Natural killer cell treated with Interleukin-12 subunit alpha and Interleukin-12 subunit beta and Interleukin-15 and Interleukin-18, amount 100 ng/mL, for 72 hours (primary cell): ENCODE data around the gene OR4D1. TPM values are rescaled to one million over a fixed set of nuclear protein-coding genes. Genes with fewer than 3 reads are reported as not detected.

Experiments used
- ATAC-seq, 2 donors: fragments of 150-1000 bp; cut with Tn5 transposase in 1 of 2; sonication (Bioruptor Pico), chemical (Tn5 transposase) in 1 of 2; 2 replicates each; pipeline ENCODE4 v1.10.0; 2021
- DNase-seq: peaks from one replicate; pipeline ENCODE4 v3.0.0; 2022; ENCODE audit warnings: low spot score
- H3K27ac Mint-ChIP-seq, 2 donors: 1 replicate in 1 of 2; 2 replicates in 1 of 2; pipeline ENCODE4 v1.8.0; 2022; ENCODE audit warnings: mixed read lengths in 2 of 2, mild to moderate bottlenecking in 1 of 2, moderate library complexity in 1 of 2
- H3K27me3 Mint-ChIP-seq, 2 donors: 1 replicate in 1 of 2; 2 replicates in 1 of 2; pipeline ENCODE4 v1.8.0; 2022; ENCODE audit warnings: mixed read lengths in 2 of 2
- H3K36me3 Mint-ChIP-seq: one replicate; pipeline ENCODE4 v1.8.0; 2022; ENCODE audit warnings: mixed read lengths
- H3K4me1 Mint-ChIP-seq, 2 donors: 1 replicate in 1 of 2; 2 replicates in 1 of 2; pipeline ENCODE4 v1.8.0; 2022; ENCODE audit warnings: low read depth in 2 of 2, mixed read lengths in 2 of 2, mild to moderate bottlenecking in 1 of 2
- H3K4me3 Mint-ChIP-seq: one replicate; pipeline ENCODE4 v1.8.0; 2022; ENCODE audit warnings: mixed read lengths
- H3K9me3 Mint-ChIP-seq: 2 replicates; pipeline ENCODE4 v1.8.0; 2022; ENCODE audit warnings: mixed read lengths
- total RNA-seq, 2 donors: library from RNA; stranded (reverse); gene quantifications; one replicate each; pipeline ENCODE4 v1.2.3, GENCODE V29; 2022

OR4D1 gene
- total RNA-seq, 2 donors from 2014 or later = 0.25 TPM; not detected in 1

DNA sequence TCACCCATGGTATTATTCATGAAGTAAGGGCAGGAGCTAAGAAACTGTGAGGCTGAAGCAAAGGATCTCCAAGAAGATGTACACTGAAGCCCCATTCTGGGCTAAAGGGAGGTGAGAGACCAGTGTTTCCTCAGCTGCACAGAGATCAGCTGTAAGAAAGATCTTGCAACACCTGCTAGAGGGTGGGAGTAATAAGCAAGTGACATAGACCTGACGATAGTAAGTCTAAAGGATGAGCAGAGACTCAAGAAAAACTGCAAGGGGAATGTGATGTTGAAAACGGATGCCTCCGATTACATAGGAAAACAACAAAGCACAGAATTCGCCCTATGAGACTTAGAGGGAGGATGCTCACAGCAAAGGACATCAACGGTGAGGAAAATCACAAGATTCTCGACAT, 18.5 kb downstream of the OR4D1 start, which contains the start of gene OR4D2:
TSS of gene OR4D2 (plus strand) at position 301 of the 400 bp plus-strand sequence. CDS start 2,674 bp downstream, outside the sequence.
- no peaks in the 10 kb centered on the region for H3K36me3 Mint-ChIP-seq
- peak within 1 kb of the TSS in 1 of 2 donors; percentile 58 for H3K27ac Mint-ChIP-seq
- DNase-seq (no peak), ATAC-seq (no peak)
- peaks cover 17 to 32% of the 10 kb centered on the region in 2 donors for H3K4me1 Mint-ChIP-seq
- H3K27me3 Mint-ChIP-seq = peaks cover 0 to 2% of the 10 kb centered on the region in 2 donors
- no peaks in the 10 kb centered on the region for H3K9me3 Mint-ChIP-seq
- H3K4me3 Mint-ChIP-seq = no peak within 1 kb of the TSS

DNA sequence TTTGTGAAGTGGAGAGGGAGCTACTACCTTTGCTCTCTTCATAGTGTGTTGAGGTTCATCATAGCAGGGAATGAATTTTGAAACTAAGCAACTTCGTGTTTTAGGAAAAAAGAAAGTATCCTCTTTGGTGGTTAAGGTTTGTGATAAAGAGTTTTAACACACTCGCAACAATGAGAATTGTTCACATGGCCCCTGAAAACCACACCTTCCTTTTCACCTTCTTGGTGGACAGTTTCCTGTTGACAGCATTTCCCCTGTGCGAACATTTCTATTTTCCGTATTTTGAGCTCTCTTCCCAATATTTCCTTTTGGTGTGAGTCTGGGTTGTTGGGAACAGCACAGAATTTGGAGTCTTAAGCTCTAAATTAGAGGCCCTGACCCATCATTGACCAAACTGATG, 22.4 kb downstream of the OR4D1 start:
- Mint-ChIP-seq H3K4me3 (peak overlapping the region; percentile 13), H3K4me1 (peaks cover 24 to 40% of the 10 kb centered on the region in 2 donors), H3K36me3 (no peaks in the 10 kb centered on the region), H3K27me3 (peaks cover 3 to 9% of the 10 kb centered on the region in 2 donors), H3K27ac (peak overlapping the region in 1 of 2 donors; percentile 64), H3K9me3 (no peaks in the 10 kb centered on the region)
- no peak for ATAC-seq
- no peak for DNase-seq

DNA sequence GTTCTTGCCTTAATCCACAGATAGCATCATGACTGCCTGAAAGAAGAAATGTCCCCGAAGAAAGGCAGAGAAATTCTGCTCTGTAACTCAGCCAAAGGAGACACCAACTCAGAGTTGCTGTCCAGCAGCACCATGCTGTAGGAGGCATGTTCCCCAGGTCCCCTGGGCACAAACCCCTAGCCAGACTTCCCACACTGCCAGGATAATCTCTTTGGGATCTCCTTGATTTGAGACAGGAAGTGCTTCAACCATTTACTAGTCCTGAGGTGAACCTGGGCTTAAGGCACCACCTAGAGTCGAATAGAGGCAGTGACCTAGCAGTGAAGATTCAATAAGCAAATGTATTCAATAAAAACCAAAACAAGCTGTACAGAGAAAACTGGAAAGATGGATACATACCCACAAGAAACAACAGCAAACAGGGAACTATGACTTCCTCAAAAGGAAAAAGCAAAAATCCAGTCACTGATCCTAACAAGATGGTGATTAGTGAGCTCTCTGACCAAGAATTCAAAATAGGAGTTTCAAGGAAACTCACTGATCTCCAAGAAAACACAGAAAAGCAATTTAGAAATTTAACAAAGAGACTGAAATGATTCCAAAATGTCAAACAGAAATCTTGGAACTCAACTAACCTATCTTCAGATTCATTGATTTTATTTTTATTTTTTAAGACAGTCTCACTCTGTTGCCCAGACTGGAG, 24.3 kb downstream of the OR4D1 start:
- Mint-ChIP-seq H3K4me1 (peaks cover 24 to 35% of the 10 kb centered on the region in 2 donors), H3K36me3 (no peaks in the 10 kb centered on the region), H3K9me3 (no peaks in the 10 kb centered on the region), H3K4me3 (no peak overlapping the region), H3K27ac (peak overlapping the region in 1 of 2 donors; percentile 75), H3K27me3 (peaks cover 6 to 20% of the 10 kb centered on the region in 2 donors)
- DNase-seq = no peak
- ATAC-seq = peak; percentile 52 to 66

DNA sequence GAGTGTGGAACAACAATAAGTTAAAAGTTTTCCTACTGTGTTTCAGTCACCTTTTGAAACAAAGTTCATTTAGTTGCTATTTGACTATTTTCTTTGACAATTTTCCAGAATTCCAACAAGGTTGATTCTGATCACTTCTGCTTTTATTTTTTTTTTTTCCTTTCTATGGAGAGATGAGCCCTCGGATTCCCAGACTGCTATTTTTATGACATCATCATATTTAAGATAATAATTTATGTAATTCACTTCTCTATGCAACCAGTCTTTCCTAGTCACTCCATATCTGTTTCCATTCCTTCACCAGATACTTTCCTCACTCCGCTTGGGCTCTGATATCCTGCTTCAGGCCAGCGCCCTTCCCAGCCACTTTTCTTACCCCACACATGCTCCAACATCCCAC, 26.7 kb downstream of the OR4D1 start:
- no peak for ATAC-seq
- Mint-ChIP-seq H3K27ac (no peak overlapping the region), H3K27me3 (peaks cover 6 to 20% of the 10 kb centered on the region in 2 donors), H3K36me3 (no peaks in the 10 kb centered on the region), H3K4me1 (peaks cover 18 to 26% of the 10 kb centered on the region in 2 donors), H3K9me3 (no peaks in the 10 kb centered on the region), H3K4me3 (no peak overlapping the region)
- DNase-seq = no peak

DNA sequence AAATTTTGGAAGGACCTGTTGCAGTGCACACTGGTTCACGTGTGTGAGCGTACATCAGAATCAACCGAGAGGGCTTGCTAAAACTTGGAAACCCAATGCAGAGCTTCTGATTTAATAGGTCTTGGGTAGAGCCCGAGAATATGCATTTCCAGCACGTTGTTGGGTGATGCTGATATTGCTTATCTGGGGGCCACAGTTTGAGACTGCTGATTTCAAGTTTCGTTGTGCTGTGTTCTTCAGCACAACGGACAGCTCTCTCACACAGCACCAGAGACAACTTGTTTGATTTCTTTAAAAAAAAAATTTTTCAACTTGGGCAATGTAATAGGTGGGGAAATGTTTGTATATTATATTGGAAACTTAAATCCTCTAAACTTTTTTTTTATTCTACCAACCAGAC, 28.0 kb downstream of the OR4D1 start:
- Mint-ChIP-seq H3K36me3 (no peaks in the 10 kb centered on the region), H3K27ac (no peak overlapping the region), H3K4me3 (no peak overlapping the region), H3K27me3 (peaks cover 6 to 20% of the 10 kb centered on the region in 2 donors), H3K9me3 (no peaks in the 10 kb centered on the region), H3K4me1 (peaks cover 7 to 16% of the 10 kb centered on the region in 2 donors)
- no peak for ATAC-seq
- no peak for DNase-seq

DNA sequence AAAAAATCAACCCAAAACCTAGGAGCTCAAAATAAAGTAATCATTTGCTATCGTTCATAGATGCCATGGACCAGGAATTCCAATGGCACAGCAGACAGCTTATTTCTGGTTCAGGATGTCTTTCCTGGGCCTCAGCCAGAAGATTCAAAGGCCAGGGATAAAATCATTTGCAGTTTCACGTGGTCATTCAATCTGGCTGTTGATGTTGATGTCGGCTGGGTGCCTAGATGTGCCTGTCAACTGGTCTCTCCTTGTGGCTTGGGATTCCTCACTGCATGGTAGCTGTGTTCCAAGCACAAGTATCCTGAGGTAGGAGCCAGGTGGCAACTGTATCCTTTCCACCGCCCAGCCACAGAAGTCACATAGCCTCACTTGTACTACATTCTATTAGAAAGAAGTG, 33.6 kb downstream of the OR4D1 start:
- ATAC-seq (no peak), DNase-seq (no peak)
- no peaks in the 10 kb centered on the region for H3K36me3 Mint-ChIP-seq
- H3K4me1 Mint-ChIP-seq = peaks cover 3 to 8% of the 10 kb centered on the region in 2 donors
- H3K27ac Mint-ChIP-seq = no peak overlapping the region
- peaks cover 3 to 7% of the 10 kb centered on the region in 2 donors for H3K27me3 Mint-ChIP-seq
- H3K4me3 Mint-ChIP-seq = no peak overlapping the region
- H3K9me3 Mint-ChIP-seq = no peaks in the 10 kb centered on the region

DNA sequence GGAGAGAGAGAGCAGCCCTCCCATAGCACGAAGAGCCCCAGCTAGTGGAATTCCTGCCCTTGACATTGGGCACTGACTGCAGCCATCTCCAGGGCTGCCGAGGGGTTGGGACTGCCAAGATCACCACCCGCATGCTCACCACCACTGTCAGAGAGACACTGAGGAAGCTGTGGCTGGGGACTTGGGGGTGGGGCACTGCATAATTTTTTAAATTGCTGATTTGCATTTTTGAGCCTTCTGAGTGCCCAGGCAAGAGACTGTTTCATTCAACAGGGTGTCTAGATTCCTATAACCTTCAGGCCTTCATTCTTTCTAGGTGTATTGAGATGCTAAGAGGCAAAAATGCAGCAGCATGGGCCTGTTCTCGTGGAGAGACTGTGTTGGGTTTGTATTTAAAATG, 35.3 kb downstream of the OR4D1 start:
- H3K4me3 Mint-ChIP-seq = no peak overlapping the region
- H3K36me3 Mint-ChIP-seq = no peaks in the 10 kb centered on the region
- no peaks in the 10 kb centered on the region for H3K9me3 Mint-ChIP-seq
- H3K27me3 Mint-ChIP-seq = peaks cover 7 to 8% of the 10 kb centered on the region in 2 donors
- peaks cover 3 to 8% of the 10 kb centered on the region in 2 donors for H3K4me1 Mint-ChIP-seq
- DNase-seq = no peak
- ATAC-seq = no peak
- H3K27ac Mint-ChIP-seq = no peak overlapping the region

DNA sequence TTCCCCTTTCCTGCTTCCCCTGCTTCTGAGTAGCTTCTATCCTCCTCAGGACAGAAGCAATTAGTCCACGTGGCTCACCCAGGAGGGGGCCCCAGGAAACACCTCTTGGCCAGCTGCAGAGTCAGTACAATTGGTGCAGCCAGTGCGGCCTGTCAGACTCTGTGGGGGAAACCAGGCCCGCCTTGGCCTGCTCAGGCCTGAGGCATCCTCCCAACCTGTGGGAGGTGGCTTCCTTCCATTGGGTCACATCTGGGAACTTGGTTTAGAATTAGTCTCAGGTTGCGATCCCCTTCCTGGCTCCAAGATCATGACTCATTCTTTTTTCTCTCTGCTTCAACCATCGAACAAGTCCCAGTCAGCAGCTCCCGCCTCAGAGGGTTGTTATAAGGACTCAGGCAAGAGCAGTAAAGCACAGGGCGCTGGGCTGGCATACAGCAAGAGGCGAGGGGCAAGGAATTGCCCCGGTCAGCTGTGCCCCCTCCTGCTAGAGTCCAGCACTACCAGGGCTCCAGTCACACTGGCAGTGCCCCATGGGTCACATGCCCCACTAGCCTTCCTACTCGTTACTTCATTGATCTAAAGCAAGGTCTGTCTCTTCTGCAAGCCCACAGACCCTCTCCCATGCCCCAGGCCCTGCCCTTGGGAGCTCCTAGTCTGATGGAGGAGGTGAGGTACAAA, 36.3 kb downstream of the OR4D1 start:
- H3K27me3 Mint-ChIP-seq = peaks cover 7 to 8% of the 10 kb centered on the region in 2 donors
- no peaks in the 10 kb centered on the region for H3K36me3 Mint-ChIP-seq
- peaks cover under 1 to 8% of the 10 kb centered on the region in 2 donors for H3K4me1 Mint-ChIP-seq
- ATAC-seq = peak in 1 of 2 donors; percentile 31
- H3K9me3 Mint-ChIP-seq = no peaks in the 10 kb centered on the region
- H3K4me3 Mint-ChIP-seq = no peak overlapping the region
- DNase-seq = no peak
- no peak overlapping the region for H3K27ac Mint-ChIP-seq

DNA sequence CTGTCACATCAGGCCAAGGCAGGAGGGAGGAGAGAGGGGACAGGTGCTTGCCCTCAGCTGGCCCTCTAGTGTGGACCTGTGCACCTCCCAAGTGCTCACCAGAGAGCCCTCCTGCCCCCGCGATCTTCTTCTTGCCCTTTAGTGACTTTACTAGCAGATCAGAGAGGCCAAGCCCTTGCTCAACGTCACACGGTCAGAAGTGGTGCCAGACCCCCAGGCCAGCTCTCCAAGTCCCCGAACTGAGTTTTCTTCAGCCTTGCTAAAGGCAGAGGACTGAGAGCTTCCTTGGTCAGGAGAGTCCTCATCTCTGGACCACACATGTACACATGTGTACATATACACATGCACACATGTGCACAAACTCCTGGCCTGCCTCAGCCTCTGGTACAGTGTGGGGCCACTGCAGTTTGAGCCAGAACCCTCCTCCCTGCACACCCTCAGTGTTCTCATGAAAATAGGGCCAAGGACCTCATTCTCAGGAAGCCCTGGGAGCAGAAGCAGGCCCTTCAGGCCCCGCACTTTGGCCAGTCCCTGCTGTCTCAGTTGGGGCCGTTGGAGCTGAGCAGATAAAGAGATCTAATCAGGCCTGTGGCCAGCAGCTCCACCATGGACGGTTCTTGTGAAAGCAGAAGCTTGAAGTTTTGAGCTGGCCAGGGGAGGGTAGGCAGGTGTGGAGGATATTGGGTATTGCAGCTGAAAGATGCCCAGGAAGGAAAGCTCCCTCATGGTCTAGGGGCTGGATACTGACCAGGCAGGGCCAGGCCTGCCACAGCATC, 37.0 kb downstream of the OR4D1 start:
- no peak overlapping the region for H3K4me3 Mint-ChIP-seq
- peak in 1 of 2 donors; percentile 34 for ATAC-seq
- peaks cover 0 to 8% of the 10 kb centered on the region in 2 donors for H3K4me1 Mint-ChIP-seq
- peaks cover 7 to 12% of the 10 kb centered on the region in 2 donors for H3K27me3 Mint-ChIP-seq
- no peak overlapping the region for H3K27ac Mint-ChIP-seq
- no peaks in the 10 kb centered on the region for H3K36me3 Mint-ChIP-seq
- H3K9me3 Mint-ChIP-seq = no peaks in the 10 kb centered on the region
- no peak for DNase-seq

DNA sequence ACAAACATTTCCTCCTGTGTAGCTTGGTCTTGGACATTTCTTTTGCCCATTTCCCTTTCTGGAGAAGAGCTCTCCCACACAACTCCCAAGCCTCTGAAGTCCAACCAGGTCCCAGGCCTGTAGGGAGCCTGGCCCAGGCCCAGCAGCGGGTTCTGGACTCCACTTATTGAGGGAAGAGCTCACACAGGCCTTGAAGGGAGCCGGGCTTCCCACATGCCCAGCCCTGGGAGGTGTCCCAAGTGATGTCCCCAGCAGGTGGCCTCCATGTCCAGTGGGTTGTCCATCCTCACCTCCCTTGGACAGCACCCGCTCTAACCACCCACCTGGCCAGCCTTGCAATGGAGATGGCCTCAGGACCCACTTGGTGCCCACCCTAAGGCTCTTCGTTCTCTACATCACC, 38.4 kb downstream of the OR4D1 start:
- no peak overlapping the region for H3K27ac Mint-ChIP-seq
- ATAC-seq = no peak
- no peaks in the 10 kb centered on the region for H3K9me3 Mint-ChIP-seq

DNA sequence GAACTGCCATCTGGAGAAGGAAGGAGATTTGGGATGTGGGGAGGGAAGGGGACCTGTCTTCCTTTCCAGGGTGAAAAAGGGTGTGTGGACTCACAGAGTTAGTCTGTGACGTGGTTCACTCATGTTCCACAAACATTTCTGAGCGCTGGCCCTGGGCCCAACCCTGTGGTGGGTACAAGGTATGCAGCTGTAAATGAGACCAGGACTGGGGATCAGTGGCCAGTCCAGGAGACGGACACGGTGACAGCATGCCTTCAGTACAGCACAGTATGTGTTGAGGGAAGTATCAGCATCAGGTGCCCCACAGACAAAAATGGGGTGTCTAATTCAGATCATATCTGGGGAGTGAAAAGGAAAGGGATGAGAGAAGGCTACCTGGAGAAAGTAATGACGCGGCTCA, 38.9 kb downstream of the OR4D1 start:
- peaks cover 0 to 8% of the 10 kb centered on the region in 2 donors for H3K4me1 Mint-ChIP-seq
- H3K27ac Mint-ChIP-seq = no peak overlapping the region
- no peaks in the 10 kb centered on the region for H3K9me3 Mint-ChIP-seq
- DNase-seq (no peak), ATAC-seq (no peak)
- no peak overlapping the region for H3K4me3 Mint-ChIP-seq
- H3K27me3 Mint-ChIP-seq = peaks cover 7 to 12% of the 10 kb centered on the region in 2 donors
- H3K36me3 Mint-ChIP-seq = no peaks in the 10 kb centered on the region

More for the DNA sequence above, 38.4 kb downstream of the OR4D1 start:
- no peak for DNase-seq
- no peaks in the 10 kb centered on the region for H3K36me3 Mint-ChIP-seq
- peaks cover 7 to 12% of the 10 kb centered on the region in 2 donors for H3K27me3 Mint-ChIP-seq
- no peak overlapping the region for H3K4me3 Mint-ChIP-seq
- H3K4me1 Mint-ChIP-seq = peaks cover 0 to 8% of the 10 kb centered on the region in 2 donors

DNA sequence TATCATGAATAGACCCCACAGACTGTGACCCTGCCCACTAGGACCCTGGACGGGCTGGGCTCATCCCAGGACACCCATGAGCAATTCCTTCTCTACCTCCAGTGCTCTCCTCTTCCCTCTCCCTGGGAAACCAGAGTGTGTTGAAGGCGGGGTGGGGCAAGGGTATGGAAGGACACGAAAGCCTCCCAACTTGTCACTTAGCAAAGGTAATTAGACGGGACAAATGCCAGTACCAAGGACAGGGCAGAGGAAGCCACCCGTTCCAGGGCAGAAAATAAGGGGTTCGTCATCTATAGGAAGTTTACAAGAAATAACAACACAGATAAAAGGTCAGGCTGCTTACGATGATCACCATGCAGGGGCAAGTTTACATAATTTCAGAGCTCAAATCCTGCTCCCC, 39.5 kb downstream of the OR4D1 start:
- DNase-seq (no peak), ATAC-seq (no peak)
- H3K9me3 Mint-ChIP-seq = no peaks in the 10 kb centered on the region
- H3K27ac Mint-ChIP-seq = no peak overlapping the region
- H3K4me1 Mint-ChIP-seq = peaks cover 0 to 8% of the 10 kb centered on the region in 2 donors
- H3K4me3 Mint-ChIP-seq = no peak overlapping the region
- H3K36me3 Mint-ChIP-seq = no peaks in the 10 kb centered on the region
- H3K27me3 Mint-ChIP-seq = peaks cover 7 to 12% of the 10 kb centered on the region in 2 donors

DNA sequence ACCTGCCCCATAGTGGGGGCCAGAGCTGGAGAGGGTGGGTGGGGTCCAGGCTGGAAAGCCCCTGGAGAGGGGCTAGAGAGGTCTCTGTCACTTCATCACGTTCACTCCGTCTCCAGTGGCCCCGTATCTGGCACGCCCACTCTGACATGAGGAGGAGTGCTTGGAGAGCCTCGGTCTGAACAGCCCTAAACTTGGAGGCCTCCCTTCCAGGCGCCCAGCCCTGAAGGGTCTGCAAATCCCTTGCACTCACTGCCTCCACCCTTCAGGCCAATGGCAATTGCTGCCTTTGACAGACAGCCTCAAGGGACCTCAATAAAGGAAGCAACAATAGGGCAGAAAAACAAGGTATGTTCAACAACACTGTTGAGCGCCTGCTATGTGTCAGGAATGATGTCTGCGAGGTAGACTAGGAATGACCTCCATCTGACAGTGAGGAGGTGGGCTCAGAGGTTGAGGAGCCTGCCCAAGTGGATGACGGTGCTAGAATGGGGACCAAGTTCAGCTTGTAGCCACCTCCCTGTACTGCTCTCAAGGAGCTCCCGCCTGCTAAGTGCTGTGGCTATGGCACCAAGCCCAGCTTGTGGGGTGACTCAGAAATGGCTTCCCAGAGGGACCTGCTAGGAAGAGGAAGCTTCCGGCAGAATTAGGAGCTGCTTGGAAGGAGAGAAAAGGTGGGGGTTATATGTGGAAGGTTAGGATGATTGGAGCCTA, 41.4 kb downstream of the OR4D1 start:
- H3K27ac Mint-ChIP-seq = no peak overlapping the region
- H3K36me3 Mint-ChIP-seq = no peaks in the 10 kb centered on the region
- ATAC-seq = no peak
- no peaks in the 10 kb centered on the region for H3K9me3 Mint-ChIP-seq
- H3K4me3 Mint-ChIP-seq = no peak overlapping the region
- no peak for DNase-seq
- peaks cover 0 to 8% of the 10 kb centered on the region in 2 donors for H3K4me1 Mint-ChIP-seq
- peaks cover 7 to 12% of the 10 kb centered on the region in 2 donors for H3K27me3 Mint-ChIP-seq
